ENCODE measurements around the gene PPP2R5B.

- TF ChIP-seq RELA (CRISPR knock-in tag; IDR thresholded peaks at IDR 0.05; ENCODE audit: borderline replicate concordance) (no peak), ZNF317 (CRISPR knock-in tag; IDR thresholded peaks at IDR 0.05; ENCODE audit: borderline replicate concordance, low read depth) (no peak), SOX15 (CRISPR knock-in tag; IDR thresholded peaks at IDR 0.05) (no peak), JUN (CRISPR knock-in tag; IDR thresholded peaks at IDR 0.05) (no peak), KAT7 (CRISPR knock-in tag; IDR thresholded peaks at IDR 0.05; ENCODE audit: borderline replicate concordance) (no peak), FOXJ3 (CRISPR knock-in tag; IDR thresholded peaks at IDR 0.05; ENCODE audit: borderline replicate concordance) (no peak), ATF3 (CRISPR knock-in tag; conservative IDR thresholded peaks at IDR 0.05) (no peak)
- TF ChIP-seq, protein P1, sequence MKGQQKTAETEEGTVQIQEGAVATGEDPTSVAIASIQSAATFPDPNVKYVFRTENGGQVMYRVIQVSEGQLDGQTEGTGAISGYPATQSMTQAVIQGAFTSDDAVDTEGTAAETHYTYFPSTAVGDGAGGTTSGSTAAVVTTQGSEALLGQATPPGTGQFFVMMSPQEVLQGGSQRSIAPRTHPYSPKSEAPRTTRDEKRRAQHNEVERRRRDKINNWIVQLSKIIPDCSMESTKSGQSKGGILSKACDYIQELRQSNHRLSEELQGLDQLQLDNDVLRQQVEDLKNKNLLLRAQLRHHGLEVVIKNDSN (CRISPR knock-in tag; IDR thresholded peaks at IDR 0.05), result no peak
- TF ChIP-seq, protein P2, sequence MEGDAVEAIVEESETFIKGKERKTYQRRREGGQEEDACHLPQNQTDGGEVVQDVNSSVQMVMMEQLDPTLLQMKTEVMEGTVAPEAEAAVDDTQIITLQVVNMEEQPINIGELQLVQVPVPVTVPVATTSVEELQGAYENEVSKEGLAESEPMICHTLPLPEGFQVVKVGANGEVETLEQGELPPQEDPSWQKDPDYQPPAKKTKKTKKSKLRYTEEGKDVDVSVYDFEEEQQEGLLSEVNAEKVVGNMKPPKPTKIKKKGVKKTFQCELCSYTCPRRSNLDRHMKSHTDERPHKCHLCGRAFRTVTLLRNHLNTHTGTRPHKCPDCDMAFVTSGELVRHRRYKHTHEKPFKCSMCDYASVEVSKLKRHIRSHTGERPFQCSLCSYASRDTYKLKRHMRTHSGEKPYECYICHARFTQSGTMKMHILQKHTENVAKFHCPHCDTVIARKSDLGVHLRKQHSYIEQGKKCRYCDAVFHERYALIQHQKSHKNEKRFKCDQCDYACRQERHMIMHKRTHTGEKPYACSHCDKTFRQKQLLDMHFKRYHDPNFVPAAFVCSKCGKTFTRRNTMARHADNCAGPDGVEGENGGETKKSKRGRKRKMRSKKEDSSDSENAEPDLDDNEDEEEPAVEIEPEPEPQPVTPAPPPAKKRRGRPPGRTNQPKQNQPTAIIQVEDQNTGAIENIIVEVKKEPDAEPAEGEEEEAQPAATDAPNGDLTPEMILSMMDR (IDR thresholded peaks at IDR 0.05), result no peak
Measured at GRCh38 chr11:64947208-64947814, 22.8 kb downstream of the PPP2R5B start.
